Right lobe of liver (tissue), 4 donors: ENCODE measurements around the gene VEZT.

Experiments
- CTCF ChIP-seq, 4 donors: fragments of 200-600 bp in 3 of 4; fragments of 450-650 bp in 1 of 4; IDR thresholded peaks; one replicate each; pipeline versions ENCODE4 v1.5.1 to v1.8.0; 2016 to 2022; ENCODE audit warnings: antibody characterized with exemption in 4 of 4, mild to moderate bottlenecking in 2 of 4
- POLR2A ChIP-seq: fragments of 450-650 bp; IDR thresholded peaks from one replicate; pipeline ENCODE4 v1.6.1; 2017; ENCODE audit warnings: antibody characterized with exemption, mild to moderate bottlenecking
- donor health status: DM: no; HTN: no; CAD: no.
- donor health status: DM: no; HTN: no; CAD: no.
- donor health status: DM: no; HTN: yes; CAD: no.

DNA sequence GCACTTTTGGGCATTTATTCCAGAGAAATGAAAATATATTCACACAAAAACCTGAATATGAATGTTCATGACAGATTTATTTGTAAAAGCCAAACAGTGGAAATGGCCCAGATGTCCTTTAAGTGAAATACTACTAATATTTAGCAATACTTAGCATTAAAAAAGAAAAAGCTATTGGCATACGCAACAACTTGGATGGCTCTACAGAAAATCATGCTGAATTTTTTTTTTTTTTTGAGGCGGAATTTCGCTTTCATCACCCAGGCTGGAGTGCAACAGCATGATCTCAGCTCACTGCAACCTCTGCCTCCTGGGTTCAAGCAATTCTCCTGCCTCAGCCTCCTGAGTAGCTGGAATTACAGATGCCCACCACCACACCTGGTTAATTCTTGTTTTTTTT, 24.5 kb upstream of the VEZT start:
- TF ChIP-seq CTCF (IDR thresholded peaks at IDR 0.05) (no peak), POLR2A (no peak)
